ENCODE measurements around the gene CCDC85B.

The CCDC85B gene

GRCh38 chr11:65857853-65858680 lies 32.4 kb upstream of the CCDC85B start, which contains the start of gene CFL1:
CFL1 (minus strand) TSS chr11:65858180; CDS start chr11:65858099, 81 bp downstream.
- DNase-seq = peak; percentile 97

GRCh38 chr11:65858681-65859087 lies 31.8 kb upstream of the CCDC85B start:
- DNase-seq = no peak

GRCh38 chr11:65859095-65859811 lies 31.2 kb upstream of the CCDC85B start:
- peak; percentile 97 for DNase-seq

GRCh38 chr11:65859812-65860277 lies 30.6 kb upstream of the CCDC85B start:
- no peak for DNase-seq

GRCh38 chr11:65860278-65861164 lies 30.0 kb upstream of the CCDC85B start, which contains the start of gene MUS81:
MUS81 (plus strand) TSS chr11:65860433; CDS start chr11:65860754, 321 bp downstream.
- peak; percentile 95 for DNase-seq

GRCh38 chr11:65861165-65861505 lies 29.3 kb upstream of the CCDC85B start:
- no peak for DNase-seq

- DNase-seq = no peak
Observed at GRCh38 chr11:65861533-65862183, 28.8 kb upstream of the CCDC85B start.

GRCh38 chr11:65862191-65862735 lies 28.2 kb upstream of the CCDC85B start:
- no peak for DNase-seq

- DNase-seq = no peak
Observed at GRCh38 chr11:65862941-65863888, 27.3 kb upstream of the CCDC85B start.

GRCh38 chr11:65863889-65864705 lies 26.4 kb upstream of the CCDC85B start:
- no peak for DNase-seq

GRCh38 chr11:65864706-65865471 lies 25.6 kb upstream of the CCDC85B start:
- no peak for DNase-seq

- DNase-seq = no peak
Observed at GRCh38 chr11:65865550-65866172, 24.8 kb upstream of the CCDC85B start.

GRCh38 chr11:65866509-65867283 lies 23.8 kb upstream of the CCDC85B start:
- DNase-seq = no peak

- DNase-seq = no peak
Observed at GRCh38 chr11:65867284-65868071, 23.0 kb upstream of the CCDC85B start.

- DNase-seq = no peak
Observed at GRCh38 chr11:65868076-65868667, 22.3 kb upstream of the CCDC85B start.

GRCh38 chr11:65868907-65869306 lies 21.6 kb upstream of the CCDC85B start:
- no peak for DNase-seq
